Measurements from ENCODE around the gene IL1R2.

Gene IL1R2

DNA sequence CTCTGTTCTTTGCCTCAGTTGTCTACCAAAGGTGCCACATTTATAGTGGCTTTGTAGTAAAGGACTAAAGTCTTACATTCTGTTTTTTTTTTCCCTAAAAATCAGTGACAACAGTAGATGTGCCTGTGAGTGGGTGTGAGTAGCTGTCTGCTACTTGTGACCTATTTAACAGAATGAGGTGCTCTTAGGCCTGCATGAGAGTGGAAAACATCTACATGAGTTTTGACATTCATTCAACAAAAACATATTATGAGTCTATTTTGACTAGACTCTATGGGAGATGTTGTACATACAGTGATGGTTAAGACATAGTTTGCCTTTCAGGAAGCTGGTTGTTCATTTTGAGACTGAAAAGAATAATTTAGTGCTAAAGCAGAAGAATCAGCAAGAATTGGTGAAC is 36.7 kb downstream of the IL1R2 start:
- in situ Hi-C loops (cut with HindIII; ENCODE audit: low sequenced_read_pairs): no loop called here
- H3K4me3 ChIP-seq (ENCODE audit: low read depth, low read length): no peak overlapping the region
- peak; percentile 38 for DNase-seq (ENCODE audit: low read depth, low spot score)
- TF ChIP-seq, protein P1, sequence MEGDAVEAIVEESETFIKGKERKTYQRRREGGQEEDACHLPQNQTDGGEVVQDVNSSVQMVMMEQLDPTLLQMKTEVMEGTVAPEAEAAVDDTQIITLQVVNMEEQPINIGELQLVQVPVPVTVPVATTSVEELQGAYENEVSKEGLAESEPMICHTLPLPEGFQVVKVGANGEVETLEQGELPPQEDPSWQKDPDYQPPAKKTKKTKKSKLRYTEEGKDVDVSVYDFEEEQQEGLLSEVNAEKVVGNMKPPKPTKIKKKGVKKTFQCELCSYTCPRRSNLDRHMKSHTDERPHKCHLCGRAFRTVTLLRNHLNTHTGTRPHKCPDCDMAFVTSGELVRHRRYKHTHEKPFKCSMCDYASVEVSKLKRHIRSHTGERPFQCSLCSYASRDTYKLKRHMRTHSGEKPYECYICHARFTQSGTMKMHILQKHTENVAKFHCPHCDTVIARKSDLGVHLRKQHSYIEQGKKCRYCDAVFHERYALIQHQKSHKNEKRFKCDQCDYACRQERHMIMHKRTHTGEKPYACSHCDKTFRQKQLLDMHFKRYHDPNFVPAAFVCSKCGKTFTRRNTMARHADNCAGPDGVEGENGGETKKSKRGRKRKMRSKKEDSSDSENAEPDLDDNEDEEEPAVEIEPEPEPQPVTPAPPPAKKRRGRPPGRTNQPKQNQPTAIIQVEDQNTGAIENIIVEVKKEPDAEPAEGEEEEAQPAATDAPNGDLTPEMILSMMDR (IDR thresholded peaks at IDR 0.05; ENCODE audit: low read depth, low read length): no peak

DNA sequence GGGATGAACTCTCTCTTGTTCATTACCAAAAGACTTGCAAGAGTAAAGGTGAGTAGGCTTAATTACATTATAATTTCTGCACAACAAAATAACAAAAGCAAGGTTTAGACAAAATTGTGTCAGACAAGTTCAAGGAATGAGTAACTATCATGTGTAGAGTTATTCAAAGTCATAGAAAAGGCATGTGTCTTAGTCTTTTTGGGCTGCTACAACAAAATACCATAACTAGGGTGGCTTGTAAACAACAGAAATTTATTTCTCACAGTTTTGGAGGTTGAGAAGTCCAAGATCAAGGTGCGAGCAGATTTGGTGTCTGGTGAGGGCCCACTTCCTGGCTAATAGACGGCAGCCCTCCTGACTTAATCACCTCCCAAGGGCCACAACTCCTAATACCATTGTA is 37.6 kb downstream of the IL1R2 start:
- DNase-seq (ENCODE audit: low read depth, low spot score): no peak
- H3K4me3 ChIP-seq (ENCODE audit: low read depth, low read length): no peak overlapping the region
- TF ChIP-seq, protein P1 (IDR thresholded peaks at IDR 0.05; ENCODE audit: low read depth, low read length): no peak
- in situ Hi-C loops (cut with HindIII; ENCODE audit: low sequenced_read_pairs): no loop called here

DNA sequence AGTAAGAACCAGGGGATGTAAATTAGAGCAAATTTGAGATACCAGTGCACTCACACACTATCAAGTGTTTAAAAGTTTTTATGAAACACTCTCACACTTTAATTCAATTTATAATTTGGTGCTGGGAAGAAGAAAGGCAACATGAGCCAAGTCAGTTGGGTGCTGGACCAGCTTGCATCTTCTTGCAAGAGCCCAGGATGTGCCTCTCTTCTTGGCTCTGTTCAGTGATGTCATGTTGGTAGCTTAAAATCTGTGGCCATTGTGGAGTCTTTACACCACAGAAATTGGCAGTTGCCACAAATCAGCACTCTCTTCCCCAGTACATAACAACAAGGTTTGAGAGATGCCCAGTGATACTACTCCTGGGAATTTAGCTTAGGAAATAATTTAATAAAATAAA is 38.2 kb downstream of the IL1R2 start:
- no peak overlapping the region for H3K4me3 ChIP-seq (ENCODE audit: low read depth, low read length)
- TF ChIP-seq, protein P1 (IDR thresholded peaks at IDR 0.05; ENCODE audit: low read depth, low read length): no peak
- no peak for DNase-seq (ENCODE audit: low read depth, low spot score)
- in situ Hi-C loops (cut with HindIII; ENCODE audit: low sequenced_read_pairs): no loop called here

DNA sequence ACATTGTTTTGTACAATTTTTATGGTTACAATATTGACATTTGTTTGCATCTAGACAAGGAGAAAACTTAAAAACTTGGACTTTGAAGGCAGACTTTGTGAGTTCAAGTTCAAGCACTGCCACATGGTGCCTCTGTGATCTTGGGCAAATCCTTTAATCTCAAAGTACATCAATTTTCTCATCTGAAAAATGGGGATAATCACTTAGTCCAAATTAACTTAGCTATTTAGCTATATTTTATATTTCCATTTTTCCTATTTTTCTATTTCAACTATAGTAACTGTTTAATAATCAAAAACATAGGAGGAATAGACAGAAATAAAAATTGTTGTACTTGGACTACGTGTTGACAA is 38.7 kb downstream of the IL1R2 start:
- TF ChIP-seq, protein P1 (IDR thresholded peaks at IDR 0.05; ENCODE audit: low read depth, low read length): no peak
- in situ Hi-C loops (cut with HindIII; ENCODE audit: low sequenced_read_pairs): no loop called here
- no peak overlapping the region for H3K4me3 ChIP-seq (ENCODE audit: low read depth, low read length)
- no peak for DNase-seq (ENCODE audit: low read depth, low spot score)

DNA sequence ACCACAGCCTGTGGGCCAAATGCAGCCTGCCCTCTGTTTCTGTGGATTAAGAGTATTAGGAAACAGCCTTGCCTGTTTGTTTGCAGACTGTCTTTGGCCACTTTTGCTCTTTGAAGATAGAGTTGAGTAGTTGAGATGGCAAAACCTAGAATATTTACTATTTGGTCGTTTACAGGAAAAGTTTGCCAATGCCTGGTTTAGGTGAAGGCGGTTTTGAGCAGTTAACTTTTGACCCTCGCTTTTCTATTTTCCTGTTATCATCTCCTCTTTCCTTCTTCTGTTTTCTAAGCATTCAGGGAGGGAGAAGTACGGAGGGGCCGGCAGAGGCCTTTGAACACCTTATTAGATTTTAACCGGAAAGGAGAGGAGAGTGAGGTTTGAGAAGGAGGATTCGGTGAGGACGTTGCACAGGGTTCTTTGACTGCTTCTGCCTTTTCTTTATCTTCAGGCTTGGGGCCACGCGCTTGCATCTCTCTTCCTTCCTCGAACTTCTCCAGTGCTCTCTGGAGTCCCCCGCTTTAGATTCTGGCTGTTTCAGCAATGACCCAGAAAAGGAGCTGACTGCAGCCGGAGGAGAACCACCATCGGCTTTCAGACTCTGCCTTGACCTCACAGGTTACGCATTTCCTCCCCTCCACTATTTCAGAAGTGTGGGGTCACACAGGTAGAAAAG is 39.2 kb downstream of the IL1R2 start:
- no peak for DNase-seq (ENCODE audit: low read depth, low spot score)
- H3K4me3 ChIP-seq (ENCODE audit: low read depth, low read length): no peak overlapping the region
- in situ Hi-C loops (cut with HindIII; ENCODE audit: low sequenced_read_pairs): no loop called here
- TF ChIP-seq, protein P1 (IDR thresholded peaks at IDR 0.05; ENCODE audit: low read depth, low read length): no peak

DNA sequence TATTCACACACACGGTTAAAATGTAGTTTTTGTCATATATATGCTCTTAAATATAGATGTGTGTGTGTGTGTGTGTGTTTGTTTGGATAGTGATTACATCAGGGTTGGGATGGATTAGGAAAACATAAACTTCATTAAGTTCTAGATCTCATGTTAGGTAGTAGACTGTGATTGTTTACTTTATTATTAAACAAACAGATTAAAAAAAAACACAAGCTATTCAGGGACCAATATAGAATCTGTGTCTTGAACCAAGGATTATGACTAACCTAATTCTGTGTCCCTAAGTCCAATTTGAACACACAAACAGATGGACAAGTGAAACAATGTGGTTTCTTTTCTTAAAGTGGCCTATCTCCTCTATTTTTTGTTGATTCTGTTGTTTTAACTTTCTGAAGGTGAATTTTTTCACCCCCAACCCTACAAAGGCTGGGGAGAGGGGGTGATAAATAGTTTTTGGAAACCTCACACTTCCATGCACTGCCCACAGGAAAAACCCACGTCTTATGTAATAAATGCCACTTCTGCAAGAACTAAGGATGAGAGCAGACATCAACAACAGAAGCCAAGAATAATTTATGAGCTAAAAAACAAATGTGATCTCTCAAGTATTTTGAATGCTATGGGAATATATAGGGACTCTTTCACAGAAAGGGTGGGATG is 40.7 kb downstream of the IL1R2 start:
- in situ Hi-C loops (cut with HindIII; ENCODE audit: low sequenced_read_pairs): no loop called here
- peak; percentile 30 for DNase-seq (ENCODE audit: low read depth, low spot score)
- TF ChIP-seq, protein P1 (IDR thresholded peaks at IDR 0.05; ENCODE audit: low read depth, low read length): no peak
- H3K4me3 ChIP-seq (ENCODE audit: low read depth, low read length): no peak overlapping the region

All from astrocyte of the spinal cord (primary cell).